GM12873 (cell line): ENCODE results near the gene BCL2L13.

Experiments used
- CTCF ChIP-seq: IDR thresholded peaks from 2 replicates; pipeline ENCODE4 v1.5.1; 2012; ENCODE audit warnings: low read depth, mild to moderate bottlenecking, moderate library complexity, low read length, control low read depth; ENCODE audit not compliant: insufficient read depth; ENCODE audit errors: missing control alignments

The BCL2L13 gene

GRCh38 chr22:17707526-17707925, 69.0 kb downstream of the BCL2L13 start:
- TF ChIP-seq CTCF, result no peak

- no peak for TF ChIP-seq CTCF
These were observed 71.5 kb downstream of the BCL2L13 start for GRCh38 chr22:17710023-17710422.

- no peak for TF ChIP-seq CTCF
These were observed 73.9 kb downstream of the BCL2L13 start for GRCh38 chr22:17712441-17712840.

- no peak for TF ChIP-seq CTCF
These were observed 78.0 kb downstream of the BCL2L13 start for GRCh38 chr22:17716529-17716928.

- no peak for TF ChIP-seq CTCF
These were observed 79.2 kb downstream of the BCL2L13 start for GRCh38 chr22:17717708-17718107.

- TF ChIP-seq CTCF, result no peak
These were observed 81.4 kb downstream of the BCL2L13 start for GRCh38 chr22:17719911-17720310.

GRCh38 chr22:17724241-17724640, 85.7 kb downstream of the BCL2L13 start:
- no peak for TF ChIP-seq CTCF
